ENCODE data around the gene AFF1.

Gene AFF1

DNA sequence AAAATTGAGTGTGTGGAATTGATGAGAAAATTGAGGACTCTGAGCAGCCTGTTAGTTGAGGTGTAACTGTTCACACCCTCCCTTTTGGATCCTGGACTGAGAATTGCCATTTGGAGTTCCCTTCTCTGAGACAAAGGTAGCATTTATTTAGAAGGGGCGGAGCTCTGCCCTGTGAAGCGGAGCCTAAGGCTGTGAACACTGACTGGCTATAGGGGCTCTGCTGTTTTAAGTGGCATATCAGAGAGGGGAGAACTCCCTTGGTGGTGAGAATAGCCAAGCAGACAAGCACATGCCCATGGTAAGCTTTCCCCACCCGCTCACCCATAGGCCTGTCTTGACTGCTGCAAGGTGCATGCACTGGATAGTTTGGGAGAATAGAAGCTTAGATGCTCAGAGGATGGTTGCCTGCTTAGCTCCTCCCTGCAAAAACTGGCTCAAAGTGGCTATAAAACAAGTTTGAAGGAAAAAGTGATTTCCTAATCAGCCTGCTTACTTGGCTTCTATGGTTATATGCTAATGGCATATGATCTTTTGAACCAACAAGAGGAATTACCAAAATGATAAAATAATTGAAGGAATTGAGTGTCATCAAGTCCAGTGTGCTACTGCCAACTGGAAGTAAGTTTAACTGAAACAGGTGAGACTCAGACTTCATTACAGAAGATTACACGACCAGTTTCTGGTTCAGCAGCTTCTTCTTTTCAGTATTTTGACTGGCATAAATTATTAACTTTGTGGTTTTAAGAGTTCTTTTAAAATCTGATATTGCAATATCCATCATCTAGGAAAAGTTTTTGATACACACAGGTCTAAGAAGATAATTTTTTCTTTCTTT lies 108.4 kb downstream of the AFF1 start:
- TF ChIP-seq, protein P1, sequence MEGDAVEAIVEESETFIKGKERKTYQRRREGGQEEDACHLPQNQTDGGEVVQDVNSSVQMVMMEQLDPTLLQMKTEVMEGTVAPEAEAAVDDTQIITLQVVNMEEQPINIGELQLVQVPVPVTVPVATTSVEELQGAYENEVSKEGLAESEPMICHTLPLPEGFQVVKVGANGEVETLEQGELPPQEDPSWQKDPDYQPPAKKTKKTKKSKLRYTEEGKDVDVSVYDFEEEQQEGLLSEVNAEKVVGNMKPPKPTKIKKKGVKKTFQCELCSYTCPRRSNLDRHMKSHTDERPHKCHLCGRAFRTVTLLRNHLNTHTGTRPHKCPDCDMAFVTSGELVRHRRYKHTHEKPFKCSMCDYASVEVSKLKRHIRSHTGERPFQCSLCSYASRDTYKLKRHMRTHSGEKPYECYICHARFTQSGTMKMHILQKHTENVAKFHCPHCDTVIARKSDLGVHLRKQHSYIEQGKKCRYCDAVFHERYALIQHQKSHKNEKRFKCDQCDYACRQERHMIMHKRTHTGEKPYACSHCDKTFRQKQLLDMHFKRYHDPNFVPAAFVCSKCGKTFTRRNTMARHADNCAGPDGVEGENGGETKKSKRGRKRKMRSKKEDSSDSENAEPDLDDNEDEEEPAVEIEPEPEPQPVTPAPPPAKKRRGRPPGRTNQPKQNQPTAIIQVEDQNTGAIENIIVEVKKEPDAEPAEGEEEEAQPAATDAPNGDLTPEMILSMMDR (IDR thresholded peaks at IDR 0.05; ENCODE audit: insufficient read depth, low read length, missing control alignments), result no peak
- POLR2A ChIA-PET, result interaction anchor here (0.7 kb wide), 1 partner anchor 11 kb away, joined by 5 read pairs; no protein-coding TSS in a partner anchor
- H3K4me3 ChIP-seq (ENCODE audit: low read depth, low read length), result no peak overlapping the region
- CTCF ChIA-PET, result interaction anchor here (1.0 kb wide), 1 partner anchor 49 kb away, joined by 4 read pairs; no protein-coding TSS in a partner anchor
- no peak for DNase-seq (ENCODE audit: low read depth, low spot score)

DNA sequence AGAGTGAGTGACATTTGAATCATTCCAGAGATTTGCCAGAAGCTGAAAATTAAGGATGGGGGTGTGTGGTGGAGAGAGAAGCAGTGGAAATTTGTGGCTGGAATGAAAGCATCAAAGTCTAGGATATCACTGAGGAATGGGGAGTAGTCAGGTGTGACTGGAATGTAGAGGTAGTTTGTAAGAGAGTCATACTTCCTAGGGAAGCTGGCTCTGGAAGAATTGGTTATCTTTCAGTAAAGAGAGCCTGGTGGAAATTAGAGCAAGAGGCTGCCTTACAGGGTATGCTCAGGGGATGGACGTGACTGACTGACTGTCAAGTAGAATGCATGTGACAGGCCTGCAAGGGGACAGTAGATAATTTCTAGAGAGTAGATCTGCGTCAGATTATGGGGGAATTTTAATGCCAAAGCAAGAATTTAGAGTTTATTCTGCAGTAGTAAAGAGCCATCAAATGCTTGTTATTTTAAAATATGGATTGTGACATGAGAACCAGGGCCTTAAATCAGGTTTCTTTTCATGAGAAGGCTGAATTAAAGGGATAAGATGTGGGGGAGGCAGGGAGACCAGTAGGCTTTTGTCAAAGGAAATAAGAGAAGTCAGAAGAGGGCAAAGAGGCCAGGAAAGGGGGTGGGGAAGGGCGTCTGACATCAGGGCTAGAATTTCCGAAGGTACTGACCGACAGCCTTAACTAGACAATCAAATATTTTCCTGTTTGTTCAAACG lies 109.9 kb downstream of the AFF1 start:
- DNase-seq (ENCODE audit: low read depth, low spot score), result no peak
- TF ChIP-seq, protein P1 (IDR thresholded peaks at IDR 0.05; ENCODE audit: insufficient read depth, low read length, missing control alignments), result no peak
- ChIA-PET POLR2A (no interaction called here), CTCF (no interaction called here)
- no peak overlapping the region for H3K4me3 ChIP-seq (ENCODE audit: low read depth, low read length)

DNA sequence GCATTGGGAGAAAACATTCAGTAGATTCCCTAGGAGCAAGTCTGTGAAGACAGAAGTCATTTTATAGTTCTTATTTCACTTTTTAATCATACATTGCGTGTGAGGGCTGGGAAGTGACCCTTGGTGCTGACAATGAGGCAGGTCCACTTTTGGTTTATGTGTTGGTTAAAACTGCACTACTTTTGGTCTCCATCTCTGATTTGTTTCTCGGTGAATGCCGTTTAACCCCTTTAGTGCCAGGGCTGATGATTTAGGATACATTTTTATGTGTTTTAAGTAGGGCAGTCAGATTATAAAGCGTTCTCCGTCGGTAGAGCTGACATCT lies 110.4 kb downstream of the AFF1 start:
- ChIA-PET CTCF (no interaction called here), POLR2A (no interaction called here)
- DNase-seq (ENCODE audit: low read depth, low spot score), result no peak
- H3K4me3 ChIP-seq (ENCODE audit: low read depth, low read length), result no peak overlapping the region
- TF ChIP-seq, protein P1 (IDR thresholded peaks at IDR 0.05; ENCODE audit: insufficient read depth, low read length, missing control alignments), result no peak

DNA sequence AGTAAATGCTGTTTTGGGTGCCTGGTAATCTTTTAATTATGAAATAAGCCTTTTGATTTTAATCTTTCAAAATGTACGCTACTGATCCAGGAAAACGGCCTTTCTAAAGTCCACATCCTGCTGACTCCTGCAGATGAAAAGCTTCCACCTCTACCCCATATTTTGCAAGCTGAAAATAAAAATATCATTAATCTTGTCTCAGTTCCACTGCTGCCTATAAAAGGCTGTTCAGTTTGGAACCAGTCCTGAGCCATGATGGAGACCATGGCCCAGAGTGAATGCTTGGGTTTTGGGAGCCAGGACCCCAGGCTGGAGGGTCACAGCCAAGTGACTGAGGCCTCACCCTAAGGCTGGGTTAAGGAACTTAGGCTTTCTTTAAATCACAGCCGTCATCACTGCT lies 110.8 kb downstream of the AFF1 start:
- DNase-seq (ENCODE audit: low read depth, low spot score), result no peak
- TF ChIP-seq, protein P1 (IDR thresholded peaks at IDR 0.05; ENCODE audit: insufficient read depth, low read length, missing control alignments), result no peak
- CTCF ChIA-PET, result no interaction called here
- no peak overlapping the region for H3K4me3 ChIP-seq (ENCODE audit: low read depth, low read length)
- POLR2A ChIA-PET, result no interaction called here

DNA sequence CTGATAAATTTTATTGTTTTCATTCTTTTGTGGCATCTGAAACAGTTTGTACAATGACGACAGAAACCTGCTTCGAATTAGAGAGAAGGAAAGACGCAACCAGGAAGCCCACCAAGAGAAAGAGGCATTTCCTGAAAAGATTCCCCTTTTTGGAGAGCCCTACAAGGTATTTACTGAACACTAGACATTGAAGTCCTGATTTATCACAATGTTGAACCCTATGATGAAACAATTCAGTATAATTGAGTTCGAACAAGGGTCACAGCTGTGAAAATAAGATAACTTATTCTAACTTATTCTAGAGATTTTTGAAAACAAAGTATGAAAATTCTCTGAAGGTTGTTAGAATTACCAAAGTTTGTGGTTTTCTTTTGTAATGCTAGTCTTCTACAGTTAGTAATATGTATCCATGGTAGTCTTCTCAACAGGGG lies 111.3 kb downstream of the AFF1 start:
- TF ChIP-seq, protein P1 (IDR thresholded peaks at IDR 0.05; ENCODE audit: insufficient read depth, low read length, missing control alignments), result no peak
- ChIA-PET POLR2A (no interaction called here), CTCF (no interaction called here)
- DNase-seq (ENCODE audit: low read depth, low spot score), result no peak
- no peak overlapping the region for H3K4me3 ChIP-seq (ENCODE audit: low read depth, low read length)

DNA sequence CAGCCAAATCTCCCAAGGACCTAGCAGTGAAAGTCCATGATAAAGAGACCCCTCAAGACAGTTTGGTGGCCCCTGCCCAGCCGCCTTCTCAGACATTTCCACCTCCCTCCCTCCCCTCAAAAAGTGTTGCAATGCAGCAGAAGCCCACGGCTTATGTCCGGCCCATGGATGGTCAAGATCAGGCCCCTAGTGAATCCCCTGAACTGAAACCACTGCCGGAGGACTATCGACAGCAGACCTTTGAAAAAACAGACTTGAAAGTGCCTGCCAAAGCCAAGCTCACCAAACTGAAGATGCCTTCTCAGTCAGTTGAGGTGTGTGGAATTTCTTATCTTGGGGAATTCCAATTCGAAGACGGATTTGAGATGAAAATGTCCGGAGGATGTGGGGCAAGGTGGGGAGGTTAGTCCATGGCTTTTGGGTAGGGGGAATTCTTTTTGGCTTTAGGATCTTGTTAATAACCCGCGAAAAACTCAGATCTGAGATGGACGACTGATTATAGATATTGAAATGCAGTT lies 112.5 kb downstream of the AFF1 start:
- ChIA-PET CTCF (no interaction called here), POLR2A (no interaction called here)
- TF ChIP-seq, protein P1 (IDR thresholded peaks at IDR 0.05; ENCODE audit: insufficient read depth, low read length, missing control alignments), result no peak
- no peak overlapping the region for H3K4me3 ChIP-seq (ENCODE audit: low read depth, low read length)
- no peak for DNase-seq (ENCODE audit: low read depth, low spot score)
